A549 (cell line): ENCODE measurements around the gene SH3D21.

Experiments used
- CHD4 ChIP-seq: fragments of 200-600 bp; sonication (generic); IDR thresholded peaks from 2 replicates; pipeline ENCODE4 v1.6.1; 2016; ENCODE audit warnings: antibody characterized with exemption, mild to moderate bottlenecking, borderline replicate concordance
- POLR2A ChIP-seq: IDR thresholded peaks from 2 replicates; pipeline ENCODE4 v1.6.1; 2012; ENCODE audit warnings: mild to moderate bottlenecking, low read length
- RAD21 ChIP-seq, 2 experiments: fragments of >200 bp in 1 of 2; sonication (Bioruptor Twin) in 1 of 2; formaldehyde crosslinking in 1 of 2; IDR thresholded peaks in 1 of 2; conservative IDR thresholded peaks in 1 of 2; 2 replicates in 1 of 2; 3 replicates in 1 of 2; pipeline ENCODE4 v1.6.1; 2012 to 2018; ENCODE audit warnings: inconsistent platforms in 1 of 2
- TF ChIP-seq, protein P1 (sequence below): fragments of >200 bp; sonication (Bioruptor Twin); formaldehyde crosslinking; IDR thresholded peaks from 3 replicates; pipeline ENCODE4 v1.5.1; 2016

DNA sequence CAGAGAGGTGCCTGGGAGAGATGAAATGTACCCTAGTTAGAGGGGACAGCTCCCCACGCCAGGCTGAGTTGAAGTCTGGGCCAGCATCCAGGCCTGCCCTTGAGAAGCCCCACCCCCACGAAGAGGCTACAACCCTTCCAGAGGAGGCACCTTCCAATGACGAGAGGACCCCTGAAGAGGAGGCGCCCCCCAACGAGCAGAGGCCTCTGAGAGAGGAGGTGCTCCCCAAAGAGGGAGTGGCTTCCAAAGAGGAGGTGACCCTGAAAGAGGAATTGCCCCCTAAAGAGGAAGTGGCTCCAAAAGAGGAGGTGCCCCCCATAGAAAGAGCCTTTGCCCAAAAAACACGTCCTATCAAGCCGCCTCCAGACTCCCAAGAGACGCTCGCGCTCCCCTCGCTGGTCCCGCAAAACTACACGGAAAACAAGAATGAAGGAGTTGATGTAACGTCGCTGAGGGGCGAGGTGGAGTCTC is 14.2 kb downstream of the SH3D21 start:
- TF ChIP-seq POLR2A, result no peak
- TF ChIP-seq, protein P1, sequence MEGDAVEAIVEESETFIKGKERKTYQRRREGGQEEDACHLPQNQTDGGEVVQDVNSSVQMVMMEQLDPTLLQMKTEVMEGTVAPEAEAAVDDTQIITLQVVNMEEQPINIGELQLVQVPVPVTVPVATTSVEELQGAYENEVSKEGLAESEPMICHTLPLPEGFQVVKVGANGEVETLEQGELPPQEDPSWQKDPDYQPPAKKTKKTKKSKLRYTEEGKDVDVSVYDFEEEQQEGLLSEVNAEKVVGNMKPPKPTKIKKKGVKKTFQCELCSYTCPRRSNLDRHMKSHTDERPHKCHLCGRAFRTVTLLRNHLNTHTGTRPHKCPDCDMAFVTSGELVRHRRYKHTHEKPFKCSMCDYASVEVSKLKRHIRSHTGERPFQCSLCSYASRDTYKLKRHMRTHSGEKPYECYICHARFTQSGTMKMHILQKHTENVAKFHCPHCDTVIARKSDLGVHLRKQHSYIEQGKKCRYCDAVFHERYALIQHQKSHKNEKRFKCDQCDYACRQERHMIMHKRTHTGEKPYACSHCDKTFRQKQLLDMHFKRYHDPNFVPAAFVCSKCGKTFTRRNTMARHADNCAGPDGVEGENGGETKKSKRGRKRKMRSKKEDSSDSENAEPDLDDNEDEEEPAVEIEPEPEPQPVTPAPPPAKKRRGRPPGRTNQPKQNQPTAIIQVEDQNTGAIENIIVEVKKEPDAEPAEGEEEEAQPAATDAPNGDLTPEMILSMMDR, result no peak
- no peak for TF ChIP-seq CHD4
- TF ChIP-seq RAD21 (conservative IDR thresholded peaks at IDR 0.05 in 1 of 2, IDR thresholded peaks at IDR 0.05 in 1 of 2), result no peak
